Peyer's patch (tissue), 4 donors: ENCODE data around the gene LRCH4.

Experiments
- CTCF ChIP-seq, 6 experiments: fragments of 450-650 bp in 4 of 6; fragments of 200-600 bp in 2 of 6; sonication (generic) in 1 of 6; IDR thresholded peaks; one replicate each; pipeline ENCODE4 v1.5.1; 2017 to 2019; ENCODE audit warnings: antibody characterized with exemption in 6 of 6, mild to moderate bottlenecking in 3 of 6, moderate library complexity in 1 of 6
- POLR2A ChIP-seq, 2 donors: fragments of 450-650 bp; IDR thresholded peaks; one replicate each; pipeline ENCODE4 v1.5.1; 2017; ENCODE audit warnings: antibody characterized with exemption in 2 of 2, mild to moderate bottlenecking in 2 of 2, moderate library complexity in 2 of 2

DNA sequence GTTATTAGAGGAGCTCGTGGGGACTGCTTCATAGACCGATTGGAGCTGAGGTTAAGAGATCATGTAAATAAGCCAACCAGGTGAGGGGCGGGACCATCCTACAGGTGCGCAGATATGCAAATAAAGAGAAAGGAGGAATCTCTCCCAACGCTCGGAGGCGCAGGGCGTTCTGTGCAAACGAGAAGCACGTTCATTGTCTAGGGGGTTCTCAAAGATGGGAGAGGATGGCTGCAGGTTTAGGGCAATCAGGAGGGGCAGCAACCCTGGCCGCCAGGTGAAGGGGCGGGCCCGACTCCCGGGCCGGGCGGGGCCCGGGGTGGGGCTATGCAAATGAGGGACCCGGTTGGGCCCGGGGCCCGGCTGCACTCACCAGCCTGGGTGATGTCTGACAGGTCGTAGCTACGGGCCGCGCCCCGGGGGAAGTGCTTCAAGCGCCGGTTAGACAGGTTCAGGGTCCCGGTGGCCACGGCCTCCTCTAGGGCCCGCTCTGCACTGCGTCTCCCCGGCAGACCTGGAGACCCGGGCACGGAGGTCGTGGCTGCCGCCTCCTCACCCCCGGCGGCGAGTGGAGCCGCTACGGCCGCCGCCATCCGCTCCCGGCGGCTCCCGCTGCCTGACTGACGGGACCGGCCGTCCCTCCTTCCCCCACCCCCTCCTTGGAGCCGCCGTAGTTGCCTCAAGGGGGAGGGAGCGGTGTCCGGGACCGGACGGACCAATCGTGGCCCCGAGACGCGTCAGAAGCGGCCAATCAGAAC, at the start of gene LRCH4:
- TF ChIP-seq CTCF (IDR thresholded peaks at IDR 0.05) (peak in 1 of 6 experiments; percentile 16), POLR2A (IDR thresholded peaks at IDR 0.05) (peak; percentile 97 to 99)
